NCI-H1048 (cell line): ENCODE data around the gene LYPLA2.

ENCODE experiments used
- DNase-seq: peaks from one replicate; lab custom pipeline; 2025; lab: John Stamatoyannopoulos, UW

Gene LYPLA2

DNA sequence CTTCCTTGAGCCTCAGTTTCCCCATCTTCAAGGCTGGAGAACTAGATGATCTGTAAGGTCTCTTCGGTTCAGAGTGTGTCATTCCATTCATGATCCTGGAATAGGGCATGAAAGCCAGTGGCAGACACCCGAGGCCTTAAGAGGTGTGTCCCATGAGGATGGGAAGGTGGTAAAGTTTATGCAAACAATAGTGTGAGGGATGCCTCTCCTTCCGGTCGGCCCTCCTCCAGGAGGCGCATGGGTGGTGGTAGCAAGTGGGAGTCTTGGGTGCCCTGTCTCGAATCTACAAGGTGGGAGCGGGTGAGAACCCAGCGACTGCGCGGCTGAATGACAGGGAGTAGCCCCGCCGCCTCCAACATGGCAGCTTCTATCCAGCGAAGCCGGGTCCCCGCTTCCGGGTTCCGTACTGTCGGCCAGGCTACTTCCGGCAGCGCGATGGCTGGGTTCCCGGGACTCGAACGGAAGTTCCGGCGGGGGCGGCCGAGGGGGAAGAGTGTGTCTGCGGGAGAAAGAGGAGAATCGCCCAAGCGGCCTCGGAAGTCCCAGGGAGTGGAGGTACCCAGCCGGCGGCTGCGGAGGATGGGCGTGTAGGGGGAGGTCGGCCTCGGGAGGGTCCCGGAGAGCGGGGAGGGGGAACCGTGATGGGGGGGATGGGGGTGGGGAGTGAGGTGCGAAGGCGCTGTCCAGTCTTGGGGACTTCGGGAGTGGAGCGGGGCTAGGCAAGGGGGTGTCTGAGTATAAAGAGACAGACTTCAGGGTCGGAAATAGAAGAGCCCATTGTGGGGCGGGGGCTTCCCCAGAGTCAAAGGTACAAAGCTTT lies at the start of gene LYPLA2:
Gene LYPLA2 (plus strand): TSS at position 450 of the 820 bp plus-strand sequence. CDS start 1,538 bp downstream, outside the sequence.
- DNase-seq, result peak; percentile 68

DNA sequence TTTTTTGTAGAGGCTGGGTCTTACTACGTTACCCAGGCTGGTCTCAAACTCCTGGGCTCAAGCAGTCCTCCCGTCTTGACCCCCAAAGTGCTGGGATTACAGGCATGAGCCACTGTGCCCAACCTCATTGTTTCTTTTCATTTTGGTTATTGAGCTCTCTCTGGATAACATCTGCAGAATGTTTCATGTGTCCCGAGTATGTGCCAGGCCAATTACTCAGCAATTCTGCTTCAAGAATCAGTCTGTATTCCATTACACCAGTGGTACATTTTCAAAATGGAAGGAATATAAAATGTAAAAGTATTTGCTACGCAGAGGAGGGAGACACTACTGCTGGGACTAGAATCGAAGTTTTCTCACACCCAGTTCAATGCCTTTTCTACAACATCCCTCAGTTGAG lies 49.3 kb upstream of the LYPLA2 start:
- DNase-seq, result no peak

DNA sequence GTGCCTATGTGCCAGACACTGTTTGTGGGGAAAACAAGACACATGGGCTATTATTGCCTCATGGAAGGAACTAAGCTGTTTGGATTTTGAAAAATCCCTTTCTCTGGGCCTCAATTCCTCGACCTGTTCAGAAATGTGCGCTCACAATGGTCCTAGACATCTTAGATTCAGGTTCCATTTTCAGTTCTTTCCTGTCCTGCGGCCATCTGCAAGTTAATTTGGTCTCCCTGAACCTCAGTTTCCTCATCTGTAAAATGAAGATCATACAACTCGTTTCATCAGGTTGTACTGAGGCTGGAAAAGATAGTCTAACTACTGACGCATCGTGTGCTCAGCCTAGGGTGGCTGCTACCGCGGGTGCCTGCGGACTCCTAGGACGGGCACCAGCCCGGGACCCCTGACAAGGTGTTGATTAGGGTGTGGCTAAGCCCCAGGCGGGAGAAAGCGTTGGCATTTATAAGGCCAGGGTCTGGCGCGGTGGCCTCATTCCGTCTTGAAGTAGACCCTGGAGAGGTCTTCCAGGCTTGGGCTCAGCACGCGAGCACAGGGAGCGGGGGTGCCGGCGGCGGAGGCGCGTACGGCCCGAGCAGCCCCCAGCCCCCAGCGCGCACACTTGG lies 48.2 kb upstream of the LYPLA2 start:
- DNase-seq, result no peak

DNA sequence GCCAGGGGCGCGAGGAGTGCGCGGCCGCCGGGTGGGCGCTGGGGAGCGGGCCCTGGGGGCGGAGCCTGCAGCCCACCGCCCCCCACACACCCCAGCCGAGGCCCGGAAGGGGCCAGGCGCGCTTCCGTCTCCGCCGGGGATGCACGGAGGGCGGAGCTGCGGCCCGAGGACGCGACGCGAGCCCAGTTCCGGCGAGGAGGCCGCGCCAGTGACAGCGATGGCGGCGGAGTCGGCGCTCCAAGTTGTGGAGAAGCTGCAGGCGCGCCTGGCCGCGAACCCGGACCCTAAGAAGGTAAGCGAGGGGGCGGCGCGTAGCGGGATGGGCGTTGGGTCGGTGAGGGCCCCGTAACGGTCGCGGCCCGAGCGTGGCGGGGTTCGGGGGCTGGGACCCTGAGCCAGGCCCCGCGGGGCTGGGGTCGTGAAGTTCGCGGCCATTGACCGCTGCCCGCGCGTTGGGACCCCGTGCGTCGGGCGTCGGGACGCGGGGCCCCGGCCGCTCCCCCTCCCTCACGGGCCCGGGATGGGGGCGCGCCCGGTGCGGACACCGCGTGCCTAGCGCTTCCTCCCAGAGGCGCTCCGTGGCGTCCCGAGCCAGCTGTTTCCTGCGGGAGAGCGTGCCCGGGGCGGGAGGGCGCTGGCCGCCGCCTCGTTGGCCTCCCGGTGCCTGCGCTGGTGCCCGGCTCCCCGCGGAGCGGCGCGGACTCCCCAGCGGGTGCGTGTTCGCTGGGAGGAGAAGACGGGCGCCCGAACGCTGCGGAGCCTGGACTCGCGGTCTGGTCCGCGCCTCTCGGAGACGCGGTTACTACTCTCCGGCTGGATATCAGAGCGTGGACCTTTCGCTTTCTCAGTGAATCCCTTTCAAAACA lies 47.4 kb upstream of the LYPLA2 start, which contains the start of gene ELOA:
Gene ELOA (plus strand): TSS at position 185 of the 866 bp plus-strand sequence. CDS start 33 bp downstream, at position 218.
- DNase-seq, result no peak

DNA sequence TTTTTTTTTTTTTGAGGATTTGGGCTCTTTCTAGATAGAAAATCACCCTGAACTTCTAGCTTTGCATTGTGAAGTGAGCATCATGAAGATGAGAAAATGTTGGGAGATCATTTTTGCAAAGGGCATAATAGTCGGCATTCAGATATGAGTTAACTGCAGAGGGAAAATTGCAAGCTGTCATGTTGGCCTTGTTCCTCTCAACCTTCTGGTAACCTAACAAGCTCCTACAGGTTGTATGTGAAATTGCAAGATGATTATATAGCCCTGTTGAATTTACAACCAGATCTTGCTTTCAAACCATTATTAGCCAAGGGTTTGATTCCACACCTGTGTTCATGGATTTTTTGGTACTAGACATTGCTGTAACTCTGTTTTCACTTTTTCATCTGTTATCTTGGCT lies 45.4 kb upstream of the LYPLA2 start:
- DNase-seq, result no peak

DNA sequence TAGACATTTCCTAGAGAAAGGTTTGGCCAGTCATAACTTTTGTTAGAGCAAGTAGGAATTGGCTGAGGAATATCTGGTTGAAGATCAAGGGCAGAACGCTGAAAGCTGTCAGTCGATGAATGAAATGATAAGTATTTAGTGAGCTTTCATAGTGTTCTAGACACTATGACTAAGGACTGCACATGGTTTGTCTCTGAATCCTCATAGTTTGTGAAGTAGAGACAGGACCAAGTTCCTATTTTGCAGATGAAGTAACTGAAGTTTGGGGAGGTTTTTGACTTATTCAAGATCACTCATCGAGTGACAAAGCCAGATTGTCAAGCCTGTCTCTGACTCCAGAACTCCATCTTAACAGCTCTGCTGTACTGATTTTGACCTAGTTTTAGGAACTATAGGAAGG lies 42.9 kb upstream of the LYPLA2 start:
- DNase-seq, result no peak

DNA sequence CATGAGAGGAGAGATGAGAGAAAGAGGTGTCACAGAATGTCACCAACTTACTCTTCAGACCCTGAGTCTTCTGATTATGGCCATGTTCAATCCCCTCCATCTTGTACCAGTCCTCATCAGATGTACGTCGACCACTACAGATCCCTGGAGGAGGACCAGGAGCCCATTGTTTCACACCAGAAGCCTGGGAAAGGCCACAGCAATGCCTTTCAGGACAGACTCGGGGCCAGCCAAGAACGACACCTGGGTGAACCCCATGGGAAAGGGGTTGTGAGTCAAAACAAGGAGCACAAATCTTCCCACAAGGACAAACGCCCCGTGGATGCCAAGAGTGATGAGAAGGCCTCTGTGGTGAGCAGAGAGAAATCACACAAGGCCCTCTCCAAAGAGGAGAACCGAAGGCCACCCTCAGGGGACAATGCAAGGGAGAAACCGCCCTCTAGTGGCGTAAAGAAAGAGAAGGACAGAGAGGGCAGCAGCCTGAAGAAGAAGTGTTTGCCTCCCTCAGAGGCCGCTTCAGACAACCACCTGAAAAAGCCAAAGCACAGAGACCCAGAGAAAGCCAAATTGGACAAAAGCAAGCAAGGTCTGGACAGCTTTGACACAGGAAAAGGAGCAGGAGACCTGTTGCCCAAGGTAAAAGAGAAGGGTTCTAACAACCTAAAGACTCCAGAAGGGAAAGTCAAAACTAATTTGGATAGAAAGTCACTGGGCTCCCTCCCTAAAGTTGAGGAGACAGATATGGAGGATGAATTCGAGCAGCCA lies 39.7 kb upstream of the LYPLA2 start:
- no peak for DNase-seq

DNA sequence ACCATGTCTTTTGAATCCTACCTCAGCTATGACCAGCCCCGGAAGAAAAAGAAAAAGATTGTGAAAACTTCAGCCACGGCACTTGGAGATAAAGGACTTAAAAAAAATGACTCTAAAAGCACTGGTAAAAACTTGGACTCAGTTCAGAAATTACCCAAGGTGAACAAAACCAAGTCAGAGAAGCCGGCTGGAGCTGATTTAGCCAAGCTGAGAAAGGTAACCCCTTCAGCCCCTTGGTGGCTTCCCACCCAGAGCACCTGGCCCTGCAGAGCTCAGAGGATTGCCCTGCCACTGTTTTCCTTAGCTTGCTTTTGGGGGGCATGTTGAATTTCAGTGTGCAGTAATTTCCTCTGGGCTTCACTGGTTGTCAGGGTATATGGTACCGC lies 39.1 kb upstream of the LYPLA2 start:
- DNase-seq, result no peak

DNA sequence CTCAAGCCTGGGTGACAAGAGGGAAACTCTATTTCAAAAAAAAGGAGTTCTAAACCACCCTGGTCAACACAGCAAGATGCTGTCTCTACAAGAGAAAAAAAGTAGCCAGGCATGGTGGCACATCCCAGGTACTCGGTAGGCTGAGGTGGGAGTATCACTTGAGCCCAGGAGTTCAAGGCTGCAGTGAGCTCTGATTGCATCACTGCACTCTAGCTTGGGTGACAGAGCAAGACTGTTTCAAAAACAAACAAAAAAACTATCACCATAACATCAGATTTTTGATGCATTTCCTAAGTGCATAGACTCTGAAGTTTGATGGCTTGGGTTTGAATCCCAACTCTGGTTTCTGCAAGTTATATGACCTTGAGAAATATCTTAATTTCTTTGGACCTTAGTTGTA lies 38.0 kb upstream of the LYPLA2 start:
- no peak for DNase-seq

DNA sequence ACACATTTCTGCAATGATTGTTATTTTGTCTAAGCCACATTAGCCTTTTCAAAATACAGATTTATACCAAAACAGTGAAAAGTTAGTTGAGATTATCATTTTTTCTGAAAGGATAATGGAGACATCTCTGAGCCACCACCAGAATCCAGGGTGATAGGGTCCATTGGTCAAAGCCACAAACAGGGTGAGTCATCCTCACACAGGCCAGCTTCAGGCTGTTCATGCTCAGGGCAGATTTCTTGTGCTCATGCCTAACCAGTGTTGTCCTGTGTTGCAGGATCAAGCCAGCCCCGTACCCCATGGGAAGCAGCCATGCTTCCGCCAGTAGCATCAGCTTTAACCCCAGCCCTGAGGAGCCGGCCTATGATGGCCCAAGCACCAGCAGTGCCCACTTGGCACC lies 34.3 kb upstream of the LYPLA2 start:
- DNase-seq, result no peak

DNA sequence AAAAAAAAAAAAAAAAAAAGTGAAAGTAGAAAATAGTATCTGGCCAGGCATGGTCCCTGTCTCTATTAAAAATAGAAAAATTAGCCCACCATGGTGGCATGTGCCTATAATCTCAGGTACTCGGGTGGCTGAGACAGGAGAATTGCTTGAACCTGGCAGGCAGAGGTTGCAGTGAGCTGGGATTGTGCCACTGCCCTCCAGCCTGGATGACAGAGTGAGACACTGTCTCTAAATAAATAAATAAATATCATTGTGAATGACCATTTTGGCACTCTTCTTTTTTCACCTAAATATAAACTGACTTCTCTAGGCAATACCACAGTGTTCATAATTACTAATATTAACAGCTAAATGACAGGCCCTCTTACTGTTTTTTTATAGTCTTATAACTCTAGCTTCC lies 33.1 kb upstream of the LYPLA2 start:
- DNase-seq, result no peak

DNA sequence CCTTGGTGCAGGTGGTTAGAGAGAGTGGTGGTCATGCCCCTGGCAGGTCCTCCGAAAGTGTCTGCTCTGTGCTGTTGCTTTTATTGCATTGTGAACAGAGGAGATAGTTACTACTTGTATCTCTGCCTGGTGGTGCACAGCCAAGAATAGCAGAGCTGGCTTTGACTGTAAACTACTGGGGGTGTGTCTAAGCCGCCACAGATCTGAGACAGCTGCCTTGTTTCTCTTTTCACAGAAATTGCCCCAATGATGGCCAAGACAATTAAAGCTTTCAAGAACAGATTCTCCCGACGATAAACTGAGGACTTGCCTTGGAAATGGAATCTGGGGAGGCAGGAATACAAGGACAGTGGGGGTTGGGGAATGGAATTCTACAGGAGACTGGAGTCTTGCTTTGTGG lies 31.7 kb upstream of the LYPLA2 start:
- DNase-seq, result no peak

DNA sequence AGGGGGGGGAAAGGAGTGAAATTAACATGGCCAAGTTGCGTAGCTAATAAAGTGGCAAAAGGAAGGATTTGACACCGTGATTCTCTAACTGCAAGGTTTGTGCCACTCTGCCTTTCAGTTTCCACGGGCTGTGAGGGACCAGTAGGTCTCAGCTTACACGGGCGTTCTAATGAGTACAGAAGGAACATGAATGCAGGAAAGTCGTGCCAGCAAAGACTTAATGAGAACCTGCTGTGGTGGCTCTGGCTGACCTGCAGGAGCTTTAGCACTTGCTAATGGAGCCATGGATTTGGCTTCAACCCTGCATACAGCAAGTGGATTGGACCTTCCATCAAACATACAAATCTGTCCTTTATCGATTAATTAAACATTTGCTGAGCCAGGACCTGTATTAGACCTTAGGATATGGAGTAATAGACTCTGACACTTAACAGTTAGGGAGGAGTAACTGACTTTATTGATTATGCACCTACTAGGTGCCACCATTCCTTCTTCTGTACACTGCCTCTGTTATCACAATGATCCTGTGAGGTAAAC lies 27.8 kb upstream of the LYPLA2 start:
- DNase-seq, result no peak

DNA sequence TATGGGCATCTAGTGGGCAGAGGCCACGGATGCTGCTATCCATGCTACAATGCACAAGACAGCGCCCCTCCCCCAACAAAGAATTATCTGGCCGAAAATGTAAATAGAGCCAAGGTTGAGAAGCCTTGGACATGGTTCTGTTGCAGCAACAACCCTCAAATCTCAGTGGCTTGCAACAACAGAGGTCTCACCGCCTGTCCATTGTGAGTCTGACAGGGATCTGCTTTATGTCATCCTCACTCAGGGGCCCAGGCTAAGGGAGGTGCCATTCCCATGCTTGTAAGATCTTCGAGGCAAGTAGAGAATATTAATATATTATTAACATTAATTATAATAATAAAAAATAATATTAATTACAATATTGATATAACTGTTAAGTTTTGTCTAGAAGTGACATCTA lies 22.2 kb upstream of the LYPLA2 start:
- DNase-seq, result no peak

DNA sequence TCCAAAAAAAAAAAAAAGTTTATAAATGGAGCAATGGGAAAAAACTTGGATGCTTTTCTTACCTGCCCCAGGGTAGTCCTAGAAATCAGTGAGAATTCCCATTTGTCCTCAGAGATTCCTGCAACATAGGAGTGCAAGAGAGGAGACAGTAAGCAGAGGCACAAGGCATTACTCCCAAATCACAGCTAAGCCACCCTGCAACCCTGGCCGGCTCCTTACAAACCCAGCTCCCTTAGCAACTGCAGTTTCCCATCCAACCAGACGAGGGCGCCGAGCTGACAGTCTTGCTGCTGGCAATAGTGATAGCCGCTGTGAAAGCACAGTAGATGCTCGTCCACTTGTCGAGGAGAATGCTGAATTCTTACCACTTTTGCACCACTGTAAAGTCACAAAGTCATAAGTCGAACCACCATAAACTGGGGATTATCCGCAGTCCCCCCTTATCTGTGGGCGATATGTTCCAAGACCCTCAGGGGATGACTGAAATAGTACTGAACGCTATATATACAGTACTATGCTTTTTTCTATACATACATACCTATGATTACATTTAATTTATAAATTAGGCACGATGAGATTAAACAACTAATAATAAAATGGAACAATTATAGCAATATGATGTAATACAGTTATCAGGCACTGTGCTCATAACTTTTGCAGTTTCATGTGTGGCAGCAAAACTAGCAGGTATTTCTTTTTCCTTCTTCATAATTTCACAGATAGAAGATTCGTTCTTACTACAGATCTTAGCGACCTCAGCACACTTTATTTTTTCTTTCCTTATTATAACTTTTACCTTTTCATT lies 18.7 kb upstream of the LYPLA2 start:
- peak; percentile 70 for DNase-seq

DNA sequence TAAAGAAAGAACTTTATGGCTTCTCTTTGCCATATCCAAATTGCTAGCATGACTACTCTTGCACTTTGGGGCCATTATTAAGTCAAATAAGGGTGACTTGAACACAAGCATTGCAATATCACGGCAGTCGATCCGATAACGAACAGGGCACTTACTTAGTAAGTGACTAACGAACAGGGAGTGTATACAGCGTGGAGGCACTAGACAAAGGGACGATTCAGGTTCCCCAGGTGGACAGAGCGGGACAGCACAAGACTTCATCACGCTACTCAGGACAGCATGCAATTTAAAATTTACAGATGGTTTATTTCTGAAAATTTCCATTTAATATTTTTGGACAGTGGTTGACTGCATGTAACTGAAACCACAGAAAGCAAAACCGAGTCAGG lies 18.1 kb upstream of the LYPLA2 start:
- DNase-seq, result no peak

DNA sequence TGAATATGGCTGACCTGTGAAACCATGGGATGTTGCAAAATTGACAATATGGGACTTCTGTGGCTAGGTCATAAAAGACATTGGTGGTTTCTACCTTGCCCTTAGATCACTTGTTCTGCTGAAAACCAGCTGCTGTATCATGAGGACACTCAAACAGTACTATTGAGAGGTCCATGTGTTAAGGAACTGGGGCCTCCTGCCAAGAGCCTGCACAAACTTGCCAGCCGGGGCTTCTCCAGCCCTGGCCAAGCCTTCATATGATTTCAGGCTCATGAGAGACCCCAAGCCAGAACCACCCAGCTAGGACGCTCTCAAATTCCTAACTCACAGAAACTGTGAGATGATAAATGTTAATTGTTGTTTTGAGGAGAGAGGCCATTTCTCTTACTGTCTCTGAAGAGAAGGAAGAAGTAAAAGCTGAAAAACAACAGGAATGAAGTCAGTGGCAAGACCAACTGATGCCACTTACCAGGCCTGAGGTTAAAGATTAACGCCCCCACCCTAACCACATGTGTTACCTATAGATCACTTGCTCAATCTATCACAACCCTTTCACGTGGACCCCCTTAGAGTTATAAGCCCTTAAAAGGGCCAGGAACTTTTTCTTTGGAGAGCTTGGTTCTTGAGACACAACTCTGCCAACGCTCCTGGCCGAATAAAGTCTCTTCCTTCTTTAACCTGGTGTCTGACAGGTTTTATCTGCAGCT lies 16.6 kb upstream of the LYPLA2 start:
- no peak for DNase-seq

DNA sequence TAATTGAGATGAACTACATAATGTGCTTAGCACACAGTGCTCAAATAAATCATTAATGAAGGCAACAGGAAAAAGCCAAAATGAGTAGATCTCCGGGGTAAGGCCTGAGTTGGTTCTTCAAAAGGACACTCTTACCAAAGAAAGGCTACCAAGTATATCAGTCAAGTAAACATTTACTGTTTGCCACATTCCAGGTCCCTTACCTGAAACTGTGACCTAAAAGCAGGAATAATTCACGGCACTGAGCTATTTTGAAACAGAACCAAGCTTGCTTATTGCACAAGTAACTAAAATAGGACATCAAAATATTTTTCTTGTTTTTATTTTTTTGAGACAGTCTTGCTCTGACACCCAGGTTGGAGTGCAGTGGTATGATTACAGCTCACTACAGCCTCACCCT lies 14.7 kb upstream of the LYPLA2 start:
- DNase-seq, result no peak

DNA sequence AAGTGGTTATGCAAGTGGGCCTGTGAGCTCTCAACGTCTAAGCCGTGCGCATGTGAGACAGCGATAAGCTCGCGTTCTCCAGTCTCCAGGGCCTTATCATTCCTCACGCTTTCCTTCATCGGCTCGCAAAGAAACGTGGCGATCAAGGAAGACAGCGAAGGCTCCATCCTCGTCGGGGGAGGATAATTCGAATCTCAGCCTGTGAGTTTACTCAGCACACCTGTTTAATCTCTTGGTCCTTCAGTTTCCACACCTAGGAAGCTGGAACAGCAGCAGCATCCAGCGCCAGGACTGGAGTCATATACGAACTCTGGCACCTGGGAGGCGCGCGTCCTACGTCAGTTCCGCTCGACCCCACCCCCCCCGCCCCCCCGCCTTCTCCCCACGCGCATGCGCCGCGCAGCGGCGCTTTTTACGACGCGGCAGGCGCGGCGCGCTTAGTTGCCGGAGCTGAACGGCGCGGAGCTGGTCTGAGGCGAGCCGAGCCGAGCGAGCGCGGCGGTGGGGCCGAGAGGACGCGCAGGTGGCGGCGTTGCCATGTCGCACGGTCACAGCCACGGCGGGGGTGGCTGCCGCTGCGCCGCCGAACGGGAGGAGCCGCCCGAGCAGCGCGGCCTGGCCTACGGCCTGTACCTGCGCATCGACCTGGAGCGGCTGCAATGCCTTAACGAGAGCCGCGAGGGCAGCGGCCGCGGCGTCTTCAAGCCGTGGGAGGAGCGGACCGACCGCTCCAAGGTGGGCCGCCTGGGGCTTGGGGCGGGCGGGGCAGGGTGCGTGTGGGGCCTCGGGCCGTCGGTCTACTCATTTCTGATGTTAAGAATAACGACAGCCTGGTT lies 12.7 kb upstream of the LYPLA2 start, which contains the start of gene PITHD1:
Gene PITHD1 (plus strand): TSS at position 440 of the 836 bp plus-strand sequence. CDS start 98 bp downstream, at position 538.
- peak; percentile 65 for DNase-seq
